Cerebellar cortex (tissue), 1 donor: ENCODE results near the gene TEX13A.
"Not testable (repeated sequence)": the region's sequence is repeated elsewhere in the genome, so short reads cannot be mapped to it uniquely, and the experiment has no call there.

Experiments
- DNase-seq: peaks from one replicate; pipeline ENCODE4 v3.0.0-alpha.2; 2015; ENCODE audit warnings: low spot score

Gene TEX13A, protein sequence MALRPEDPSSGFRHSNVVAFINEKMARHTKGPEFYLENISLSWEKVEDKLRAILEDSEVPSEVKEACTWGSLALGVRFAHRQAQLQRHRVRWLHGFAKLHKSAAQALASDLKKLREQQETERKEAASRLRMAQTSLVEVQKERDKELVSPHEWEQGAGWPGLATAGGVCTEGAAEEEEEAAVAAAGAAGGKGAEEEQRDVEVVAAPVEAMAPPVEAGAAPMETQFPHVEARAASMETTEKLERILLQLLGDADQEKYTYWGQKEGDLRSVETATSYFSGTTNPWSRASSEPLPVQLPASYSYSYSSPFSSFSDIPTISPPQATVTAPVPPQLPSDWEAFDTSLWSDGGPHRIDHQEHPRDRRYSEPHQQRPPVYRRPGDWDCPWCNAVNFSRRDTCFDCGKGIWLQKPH

DNA sequence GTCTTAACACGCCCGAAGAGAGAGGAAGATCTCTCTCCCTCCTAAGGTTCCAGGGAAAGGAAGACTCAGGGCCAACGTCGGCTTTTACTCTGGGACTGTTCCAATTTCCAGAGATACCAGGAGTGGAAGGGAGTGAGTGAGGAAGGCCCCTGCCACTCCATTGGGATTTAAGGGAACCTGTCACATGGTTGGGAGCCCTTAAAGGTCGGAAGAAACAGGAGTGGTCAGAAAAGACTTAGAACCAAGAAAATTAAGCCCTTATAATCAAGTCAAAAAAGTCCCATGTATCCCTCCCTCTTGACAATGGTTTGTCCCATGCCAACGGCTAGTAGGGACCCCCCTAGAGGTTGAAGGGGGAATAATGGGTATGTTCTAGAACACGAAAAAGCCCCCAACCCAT, at the start of gene TEX13A:
TSS of gene TEX13A (minus strand) at position 59 of the 400 bp plus-strand sequence. CDS start 297 bp downstream, outside the sequence.
- DNase-seq = no peak

- no peak for DNase-seq
Measured at GRCh38 chrX:105269386-105269785, 48.9 kb upstream of the TEX13A start.

DNA sequence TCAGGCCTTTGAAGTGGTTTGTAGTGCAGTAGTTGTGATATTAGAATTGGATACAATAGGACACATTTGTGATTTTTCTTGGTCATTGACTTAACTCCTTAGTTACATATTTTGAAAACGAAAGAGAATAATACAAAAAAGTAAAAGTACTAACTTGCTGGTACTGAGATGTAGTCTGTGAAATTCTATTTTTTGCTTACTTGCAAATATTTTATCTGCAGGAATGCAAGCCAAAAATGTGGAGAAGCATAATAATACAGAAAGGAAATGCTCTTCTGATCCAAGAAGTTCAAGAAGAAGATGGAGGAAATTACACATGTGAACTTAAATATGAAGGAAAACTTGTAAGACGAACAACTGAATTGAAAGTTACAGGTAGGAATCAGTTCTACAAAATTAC, 46.7 kb upstream of the TEX13A start:
- no peak for DNase-seq

GRCh38 chrX:105266456-105266855, 46.0 kb upstream of the TEX13A start:
- no peak for DNase-seq

DNA sequence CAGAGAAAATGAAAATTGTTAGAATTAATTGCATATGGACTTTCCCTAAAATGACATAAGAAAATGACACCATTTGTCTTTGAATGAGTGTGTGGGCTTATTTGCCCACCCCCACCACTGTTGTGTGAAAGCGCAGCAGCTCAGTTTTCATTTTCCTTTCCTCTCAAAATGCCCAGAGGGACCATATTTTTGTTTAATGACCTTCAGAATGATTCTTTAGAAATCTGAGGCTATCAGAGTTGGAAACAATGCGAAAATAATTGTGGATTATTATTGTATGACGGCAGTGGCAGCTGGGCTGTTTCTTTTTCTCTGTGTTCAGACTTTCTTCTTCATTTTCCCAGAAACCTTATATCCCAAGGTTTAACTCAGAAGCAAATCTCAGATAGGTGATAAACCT, 44.6 kb upstream of the TEX13A start:
- DNase-seq = no peak

DNA sequence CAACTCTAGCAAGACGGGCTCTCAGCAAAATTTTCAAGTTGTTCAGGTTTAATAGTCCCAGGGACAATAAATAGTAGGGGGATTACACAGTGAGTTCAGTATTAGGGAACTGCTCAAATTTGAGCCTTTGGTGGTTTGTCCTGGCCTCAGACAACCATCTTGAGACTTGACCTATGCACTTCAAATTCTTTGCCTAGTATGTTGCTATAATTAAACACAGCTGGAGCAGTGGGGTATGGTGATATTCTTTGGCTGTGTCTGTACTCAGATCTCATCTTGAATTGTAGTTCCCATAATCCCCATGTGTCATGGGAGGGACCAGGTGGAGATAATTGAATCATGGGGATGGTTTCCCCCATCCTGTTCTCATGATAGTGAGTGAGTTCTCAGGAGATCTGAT, 43.3 kb upstream of the TEX13A start:
- DNase-seq = no peak

DNA sequence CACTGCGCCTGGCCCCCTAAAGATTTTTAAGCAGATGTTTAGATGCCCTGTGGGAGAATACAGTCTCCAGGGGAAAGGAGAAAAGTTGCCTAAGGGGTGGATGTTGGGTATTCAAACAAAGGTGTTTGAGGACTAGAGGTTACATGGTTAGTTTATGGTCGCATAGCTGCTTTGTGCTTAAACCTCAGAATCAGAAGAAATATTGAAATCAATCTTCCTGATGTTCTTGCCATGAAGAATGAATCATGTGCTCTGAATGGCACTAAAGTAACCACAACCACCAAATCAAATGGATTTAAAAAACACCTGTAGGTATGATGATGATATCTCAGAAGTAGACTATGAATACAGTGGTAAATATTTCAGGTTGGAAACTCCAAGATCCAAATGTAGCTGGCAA, 42.7 kb upstream of the TEX13A start:
- no peak for DNase-seq

DNA sequence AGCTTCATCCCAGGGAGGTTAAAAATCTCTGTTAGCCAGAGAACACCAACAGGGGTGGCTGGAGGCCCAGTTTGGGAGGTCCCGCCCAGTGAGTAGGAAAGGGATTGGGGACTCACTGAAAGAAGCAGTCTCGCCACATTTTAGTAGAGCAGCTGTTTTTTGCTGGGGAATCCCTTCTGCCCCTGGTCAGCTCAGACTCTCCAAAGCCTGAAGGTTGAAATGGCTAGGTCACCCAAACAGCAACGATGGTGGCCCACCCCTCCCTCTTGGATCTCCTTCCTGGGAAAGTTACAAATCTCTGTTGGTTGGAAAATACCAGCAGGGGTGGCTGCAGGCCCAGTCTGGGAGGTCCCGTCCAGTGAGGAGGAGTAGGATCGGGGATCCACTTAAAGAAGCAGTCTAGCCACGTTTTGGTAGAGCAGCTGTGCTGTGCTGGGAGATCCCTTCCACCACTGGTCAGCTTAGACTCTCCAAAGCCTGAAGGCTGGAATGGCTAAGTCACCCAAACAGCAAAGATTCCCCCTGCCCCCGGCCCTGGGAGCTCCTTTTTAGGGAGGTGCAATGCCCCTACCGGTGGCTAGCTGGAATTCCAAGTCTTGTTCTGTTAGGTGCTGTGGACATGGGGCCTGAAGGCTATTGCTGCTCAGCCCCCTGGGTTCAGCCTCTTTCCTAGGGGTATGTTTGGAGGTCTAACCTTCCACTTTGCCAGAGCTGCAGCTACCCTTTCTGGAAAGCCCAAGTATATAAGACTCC, 40.0 kb upstream of the TEX13A start:
- no peak for DNase-seq

DNA sequence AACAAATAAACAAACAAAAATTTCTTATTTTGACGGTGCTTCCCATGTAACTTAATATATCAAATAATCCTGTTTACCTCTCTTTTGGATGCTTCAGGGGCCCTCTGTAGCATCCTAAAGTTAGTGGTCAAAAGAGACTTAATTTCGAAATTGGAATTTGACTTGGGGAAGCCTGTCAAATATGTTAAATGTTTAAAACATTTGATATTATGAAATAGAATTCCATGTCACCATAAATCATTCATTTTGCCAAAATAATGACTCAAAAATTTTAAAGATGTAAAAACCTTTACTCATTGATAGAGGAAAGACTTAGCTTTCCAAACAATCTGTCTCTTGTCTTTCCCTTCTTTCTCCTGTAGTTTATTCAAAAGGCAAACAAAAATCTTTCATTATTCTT, 20.6 kb upstream of the TEX13A start:
- DNase-seq = no peak

DNA sequence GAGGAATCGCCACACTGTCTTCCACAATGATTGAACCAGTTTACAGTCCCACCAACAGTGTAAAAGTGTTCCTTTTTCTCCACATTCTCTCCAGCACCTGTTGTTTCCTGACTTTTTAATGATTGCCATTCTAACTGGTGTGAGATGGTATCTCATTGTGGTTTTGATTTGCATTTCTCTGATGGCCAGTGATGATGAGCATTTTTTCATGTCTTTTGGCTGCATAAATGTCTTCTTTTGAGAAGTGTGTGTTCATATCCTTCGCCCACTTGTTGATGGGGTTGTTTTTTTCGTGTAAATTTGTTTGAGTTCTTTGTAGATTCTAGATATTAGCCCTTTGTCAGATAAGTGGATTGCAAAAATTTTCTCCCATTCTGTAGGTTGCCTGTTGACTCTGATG, 16.9 kb upstream of the TEX13A start:
- DNase-seq = not testable (repeated sequence)

DNA sequence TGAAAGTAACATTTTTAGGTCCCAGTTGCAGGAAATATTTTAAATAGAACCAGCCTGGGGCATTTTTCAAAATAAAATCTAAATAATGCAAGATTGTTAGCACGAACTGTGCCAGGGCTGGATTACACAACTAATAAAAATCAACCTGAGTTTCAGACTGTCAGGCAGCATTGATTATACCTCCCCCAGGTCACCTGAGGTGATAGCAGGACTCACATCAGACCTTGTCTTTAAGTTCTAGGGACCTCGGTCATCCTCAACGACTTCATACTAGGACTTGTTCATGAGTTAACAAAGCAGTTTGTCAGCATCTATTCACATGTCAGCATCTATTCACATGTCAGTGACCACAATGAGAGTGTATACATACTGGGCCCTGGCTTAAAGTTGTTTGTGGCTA, 8.7 kb upstream of the TEX13A start:
- no peak for DNase-seq

GRCh38 chrX:105228602-105229001, 8.1 kb upstream of the TEX13A start:
- no peak for DNase-seq

- no peak for DNase-seq
Measured at GRCh38 chrX:105226499-105226898, 6.0 kb upstream of the TEX13A start.

DNA sequence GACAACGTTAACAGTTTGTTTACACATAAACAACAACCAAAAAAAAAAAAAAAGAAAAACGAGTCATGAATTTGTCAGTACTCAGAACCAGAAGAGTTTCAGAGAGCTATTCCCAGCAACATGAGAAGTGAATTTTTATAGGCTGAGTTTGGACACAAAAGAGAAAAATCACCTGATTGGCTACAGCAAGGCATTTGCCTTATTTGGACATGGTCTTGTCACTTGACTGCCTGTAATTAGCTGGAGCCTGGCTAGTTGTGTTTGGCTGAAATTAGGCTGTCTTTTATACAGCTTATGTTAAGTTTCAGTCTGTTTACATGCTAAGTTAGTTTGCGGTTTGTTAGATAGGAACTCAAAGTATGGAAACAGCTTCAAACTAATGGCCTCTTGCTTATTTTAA, 880 bp upstream of the TEX13A start:
- DNase-seq = no peak

DNA sequence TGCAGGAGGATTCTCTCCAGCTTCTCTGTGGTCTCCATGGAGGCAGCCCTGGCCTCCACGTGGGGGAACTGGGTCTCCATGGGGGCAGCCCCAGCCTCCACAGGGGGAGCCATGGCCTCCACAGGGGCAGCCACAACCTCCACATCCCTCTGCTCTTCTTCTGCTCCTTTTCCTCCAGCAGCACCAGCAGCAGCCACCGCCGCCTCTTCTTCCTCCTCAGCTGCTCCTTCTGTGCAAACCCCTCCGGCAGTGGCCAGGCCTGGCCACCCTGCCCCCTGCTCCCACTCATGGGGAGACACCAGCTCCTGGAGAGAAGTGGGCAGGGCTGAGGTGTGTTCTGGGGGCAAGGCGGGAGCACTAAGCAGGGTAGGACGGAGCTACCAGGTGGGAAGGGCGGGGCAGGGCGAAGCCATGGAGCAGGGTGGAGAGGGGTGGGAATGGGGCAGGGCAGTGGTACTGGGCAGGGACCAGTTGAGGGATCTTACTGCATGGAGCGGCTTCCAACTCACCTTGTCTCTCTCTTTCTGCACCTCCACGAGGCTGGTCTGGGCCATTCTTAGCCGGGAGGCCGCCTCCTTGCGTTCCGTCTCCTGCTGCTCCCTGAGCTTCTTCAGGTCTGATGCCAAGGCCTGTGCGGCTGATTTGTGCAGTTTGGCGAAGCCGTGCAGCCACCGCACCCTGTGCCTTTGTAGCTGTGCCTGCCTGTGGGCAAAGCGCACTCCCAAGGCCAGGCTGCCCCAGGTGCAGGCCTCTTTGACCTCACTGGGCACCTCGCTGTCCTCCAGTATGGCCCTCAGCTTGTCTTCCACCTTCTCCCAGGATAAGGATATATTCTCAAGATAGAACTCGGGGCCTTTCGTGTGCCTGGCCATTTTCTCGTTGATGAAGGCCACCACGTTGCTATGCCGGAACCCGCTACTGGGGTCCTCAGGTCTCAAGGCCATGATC, 766 bp downstream of the TEX13A start:
- no peak for DNase-seq

DNA sequence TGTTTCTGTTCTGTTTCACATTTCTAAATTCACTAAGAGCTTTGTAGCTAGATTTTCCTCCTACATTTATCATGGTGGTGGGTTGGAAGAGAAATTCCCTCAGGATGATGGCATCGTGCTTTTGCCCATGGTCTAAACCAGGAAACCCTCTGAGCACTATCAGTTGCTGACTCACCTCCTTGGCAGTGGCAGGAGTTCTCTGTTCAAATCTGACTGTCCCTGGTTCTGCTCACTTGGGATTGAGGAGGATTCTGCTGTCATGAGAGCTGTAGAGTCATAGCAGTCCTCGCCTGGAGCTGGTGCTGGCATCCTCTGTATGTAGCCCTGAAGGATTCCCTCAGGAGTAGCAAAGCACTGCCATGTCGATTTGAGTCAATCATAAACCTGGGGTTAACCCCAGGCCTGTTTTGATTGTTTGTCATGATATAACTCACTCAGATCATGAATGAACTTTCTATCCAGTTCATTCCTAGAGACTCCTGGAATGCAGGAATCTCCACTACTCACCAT, 9.4 kb downstream of the TEX13A start:
- no peak for DNase-seq

- DNase-seq = no peak
Measured at GRCh38 chrX:105210258-105210657, 10.2 kb downstream of the TEX13A start.

- no peak for DNase-seq
Measured at GRCh38 chrX:105209406-105209805, 11.1 kb downstream of the TEX13A start.

- no peak for DNase-seq
Measured at GRCh38 chrX:105191878-105192277, 28.6 kb downstream of the TEX13A start.

GRCh38 chrX:105190252-105190853, 30.1 kb downstream of the TEX13A start:
- peak; percentile 12 for DNase-seq

DNA sequence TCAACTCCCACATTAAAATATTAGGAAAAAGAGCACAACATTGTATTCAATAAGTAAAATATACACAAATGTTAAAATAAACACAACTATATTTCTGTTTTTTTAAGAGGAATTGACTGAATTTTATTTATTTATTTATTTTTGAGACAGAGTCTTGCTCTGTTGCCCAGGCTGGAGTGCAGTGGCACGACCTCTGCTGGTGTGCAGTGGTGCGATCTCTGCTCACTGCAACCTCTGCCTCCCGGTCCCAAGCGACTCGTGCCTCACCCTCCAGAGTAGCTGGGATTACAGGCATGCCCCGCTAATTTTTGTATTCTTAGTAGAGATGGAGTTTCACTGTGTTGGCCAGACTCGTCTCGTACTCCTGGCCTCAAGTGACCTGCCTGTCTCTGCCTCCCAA, 31.4 kb downstream of the TEX13A start:
- DNase-seq = no peak

GRCh38 chrX:105179644-105180043, 40.9 kb downstream of the TEX13A start:
- no peak for DNase-seq
